GM21526 (cell line): Measurements from ENCODE around the gene KCNH1.
"Not testable (repeated sequence)": the region's sequence is repeated elsewhere in the genome, so short reads cannot be mapped to it uniquely, and the experiment has no call there.

Experiments used
- ATAC-seq: cut with Tn5 transposase; IDR thresholded peaks from one replicate; pipeline ENCODE4 v1.9.1; 2021; ENCODE audit warnings: moderate library complexity; ENCODE audit not compliant: unreplicated experiment, low FRiP score

Gene KCNH1

GRCh38 chr1:210663730-210664573 lies 470.0 kb downstream of the KCNH1 start:
- ATAC-seq = no peak

GRCh38 chr1:210662291-210663050 lies 471.5 kb downstream of the KCNH1 start:
- no peak for ATAC-seq

- not testable (repeated sequence) for ATAC-seq
Measured at GRCh38 chr1:210661520-210661919, 472.4 kb downstream of the KCNH1 start.

GRCh38 chr1:210657806-210658205 lies 476.1 kb downstream of the KCNH1 start:
- no peak for ATAC-seq

GRCh38 chr1:210655511-210655910 lies 478.4 kb downstream of the KCNH1 start:
- no peak for ATAC-seq

- no peak for ATAC-seq
Measured at GRCh38 chr1:210654176-210654981, 479.6 kb downstream of the KCNH1 start.

GRCh38 chr1:210653771-210654170 lies 480.2 kb downstream of the KCNH1 start:
- ATAC-seq = no peak

GRCh38 chr1:210652329-210652954 lies 481.5 kb downstream of the KCNH1 start:
- no peak for ATAC-seq

- no peak for ATAC-seq
Measured at GRCh38 chr1:210650403-210650802, 483.5 kb downstream of the KCNH1 start.

GRCh38 chr1:210648588-210649269 lies 485.2 kb downstream of the KCNH1 start:
- no peak for ATAC-seq

- ATAC-seq = no peak
Measured at GRCh38 chr1:210647406-210648333, 486.3 kb downstream of the KCNH1 start.

GRCh38 chr1:210646258-210646616 lies 487.7 kb downstream of the KCNH1 start:
- ATAC-seq = no peak

- no peak for ATAC-seq
Measured at GRCh38 chr1:210645582-210646257, 488.2 kb downstream of the KCNH1 start.

GRCh38 chr1:210641582-210641981 lies 492.4 kb downstream of the KCNH1 start:
- no peak for ATAC-seq

- no peak for ATAC-seq
Measured at GRCh38 chr1:210635108-210635507, 498.8 kb downstream of the KCNH1 start.

- ATAC-seq = no peak
Measured at GRCh38 chr1:210633636-210634035, 500.3 kb downstream of the KCNH1 start.

- no peak for ATAC-seq
Measured at GRCh38 chr1:210633140-210633539, 500.8 kb downstream of the KCNH1 start.

- ATAC-seq = no peak
Measured at GRCh38 chr1:210631399-210631798, 502.5 kb downstream of the KCNH1 start.
